Adrenal gland (tissue), 12 donors: ENCODE results near the gene POLR1G. TPM values are rescaled to one million over a fixed set of nuclear protein-coding genes. Genes with fewer than 3 reads are reported as not detected.

Source experiments
- DNase-seq, 7 donors: peaks; one replicate each; pipeline ENCODE4 v3.0.0-alpha.2; 2019 to 2020
- H3K27ac ChIP-seq, 5 donors: fragments of 200-600 bp; sonication (generic) in 4 of 5; 1 replicate in 3 of 5; 2 replicates in 2 of 5; pipeline versions ENCODE4 v1.5.1 to v1.8.0; 2016 to 2020; ENCODE audit warnings: mild to moderate bottlenecking in 1 of 5
- H3K27me3 ChIP-seq: fragments of 200-600 bp; 2 replicates; pipeline ENCODE4 v1.8.0; 2021
- H3K36me3 ChIP-seq, 2 donors: fragments of 200-600 bp; replicated peaks in 1 of 2; 1 replicate in 1 of 2; 2 replicates in 1 of 2; pipeline versions ENCODE4 v1.5.1 to v1.8.0; 2018 to 2022
- H3K4me1 ChIP-seq, 2 donors: fragments of 200-600 bp; replicated peaks in 1 of 2; 1 replicate in 1 of 2; 2 replicates in 1 of 2; pipeline versions ENCODE4 v1.5.1 to v1.8.0; 2018 to 2021
- H3K4me3 ChIP-seq, 4 donors: fragments of 200-600 bp; sonication (generic) in 3 of 4; one replicate each; pipeline ENCODE4 v1.5.1; 2016 to 2018
- H3K9me3 ChIP-seq, 3 donors: fragments of 200-600 bp; sonication (generic) in 1 of 3; replicated peaks in 1 of 3; 1 replicate in 2 of 3; 2 replicates in 1 of 3; pipeline versions ENCODE4 v1.5.1 to v1.8.0; 2016 to 2021
- CTCF ChIP-seq, 6 experiments: fragments of 450-650 bp in 4 of 6; fragments of 200-600 bp in 2 of 6; sonication (generic) in 1 of 6; IDR thresholded peaks; 1 replicate in 5 of 6; 2 replicates in 1 of 6; pipeline versions ENCODE4 v1.5.1 to v1.8.0; 2016 to 2021; ENCODE audit warnings: antibody characterized with exemption in 6 of 6, mild to moderate bottlenecking in 2 of 6, moderate library complexity in 1 of 6
- POLR2A ChIP-seq, 2 donors: fragments of 450-650 bp; IDR thresholded peaks; one replicate each; pipeline ENCODE4 v1.6.1; 2017; ENCODE audit warnings: antibody characterized with exemption in 2 of 2, mild to moderate bottlenecking in 2 of 2, moderate library complexity in 1 of 2
- WGBS, 4 donors: extraction: QIAGEN DNeasy Blood & Tissue Kit in 2 of 4; methylation state at CpG; one replicate each; pipeline versions ENCODE4 v1.1.5 to v1.1.7; 2013 to 2017; 5-methylcytosine and 5-hydroxymethylcytosine counted together
- intact Hi-C, 2 donors: fragments of 100-400 bp; cut with DNase I; formaldehyde crosslinking; loops; one replicate each; pipeline versions ENCODE4 v1.14.1 to v1.15.0; 2022 to 2023
- polyA plus RNA-seq, 3 donors: library from polyadenylated mRNA; stranded (reverse); fragments of 200-250 nt in 2 of 3; fragments of 350-450 nt in 1 of 3; fragmentation: Illumina TruSeq in 1 of 3; extraction: RNeasy Lipid Tissue Mini Kit (QIAGEN cat#74804) in 1 of 3; gene quantifications; one replicate each; pipeline ENCODE4 v1.2.3, GENCODE V29; 2013 to 2014
- total RNA-seq, 9 donors: library from RNA; depleted of rRNA in 4 of 9; stranded (reverse); fragments of >200 nt in 4 of 9; fragments of 120-200 nt in 1 of 9; fragmentation: NEBNext Ultra II Directional in 1 of 9; extraction: Animal tissue kit (Norgen Biotek cat#: 25700) in 1 of 9; gene quantifications; one replicate each; pipeline versions ENCODE4 v1.1.0 to v1.2.4, GENCODE V29; 2013 to 2023
- donor health status: healthy with polysubstance abuse.
- donor health status: Bipolar disorder and iron deficiency.
- donor health status: DM: yes; HTN: yes; CAD: no.
- donor health status: DM: no; HTN: no; CAD: no.
- donor health status: DM: no; HTN: no; CAD: no.
- donor health status: DM: yes; HTN: yes; CAD: no.

Gene POLR1G
- total and polyA plus RNA-seq, 12 donors: 3.1 to 11.3 (median 6.7) TPM

GRCh38 chr19:45401815-45402214, 4.6 kb upstream of the POLR1G start:
- H3K4me1 ChIP-seq: peaks cover 19 to 33% of the 10 kb centered on the region in 2 donors
- TF ChIP-seq CTCF (IDR thresholded peaks at IDR 0.05) (no peak), POLR2A (IDR thresholded peaks at IDR 0.05) (no peak)
- intact Hi-C loops: no loop called here
- WGBS, 4 donors: 92 to 96% (median 94%) methylated on average over 6 of the region's 6 CpGs
- H3K36me3 ChIP-seq: no peaks in the 10 kb centered on the region
- H3K27me3 ChIP-seq: no peaks in the 10 kb centered on the region
- no peak for DNase-seq
- H3K27ac ChIP-seq: peak overlapping the region in 1 of 5 donors; percentile 94
- H3K4me3 ChIP-seq: no peak overlapping the region
- no peaks in the 10 kb centered on the region for H3K9me3 ChIP-seq

DNA sequence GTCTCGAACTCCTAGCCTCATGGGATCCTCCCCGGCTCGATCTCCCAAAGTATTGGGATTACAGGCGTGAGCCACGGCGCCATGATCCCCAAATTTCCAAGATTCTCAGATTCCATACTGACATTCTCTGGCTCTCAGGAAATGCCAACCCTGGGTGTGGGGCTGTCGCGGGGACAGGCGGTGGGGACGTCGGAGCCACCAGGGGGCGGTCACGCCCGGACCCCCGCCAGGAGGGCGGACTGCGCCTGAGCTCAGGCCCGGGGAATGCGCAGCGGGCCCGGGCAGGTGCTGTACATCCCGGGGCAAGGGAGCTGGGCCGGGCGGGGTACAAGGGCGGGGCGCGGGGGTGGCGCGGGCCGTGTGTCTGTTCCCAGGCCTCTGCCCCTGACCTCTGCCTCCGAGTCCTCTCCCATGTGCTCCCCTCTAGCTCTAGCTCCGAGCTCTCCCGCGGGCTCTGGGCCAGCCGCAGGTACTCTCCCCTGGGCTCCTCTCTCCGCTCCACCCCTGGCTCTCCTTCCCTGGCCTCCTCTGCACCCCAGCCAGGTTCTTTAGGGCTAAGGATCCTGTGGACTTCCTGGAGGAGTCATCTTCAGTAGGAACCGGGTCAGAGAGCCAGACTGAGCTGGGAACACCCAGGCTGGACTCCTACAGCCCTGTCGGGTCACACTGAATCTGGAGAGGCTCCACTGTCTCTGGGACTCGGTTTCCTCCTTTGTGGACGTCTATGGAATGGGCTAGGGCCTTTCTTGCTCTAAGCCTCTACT, 4.0 kb upstream of the POLR1G start:
- H3K27me3 ChIP-seq: no peaks in the 10 kb centered on the region
- peaks cover 24 to 40% of the 10 kb centered on the region in 2 donors for H3K4me1 ChIP-seq
- H3K9me3 ChIP-seq: no peaks in the 10 kb centered on the region
- peak overlapping the region in 3 of 5 donors; percentile 78 to 94 (median 94) for H3K27ac ChIP-seq
- TF ChIP-seq CTCF (IDR thresholded peaks at IDR 0.05) (peak in 4 of 6 experiments; percentile 10 to 43 (median 28)), POLR2A (IDR thresholded peaks at IDR 0.05) (no peak)
- no peak for DNase-seq
- intact Hi-C loops: no loop called here
- no peak overlapping the region for H3K4me3 ChIP-seq
- H3K36me3 ChIP-seq: no peaks in the 10 kb centered on the region
- WGBS, 4 donors: 35 to 56% (median 44%) methylated on average over 13 to 40 of the region's 40 CpGs

DNA sequence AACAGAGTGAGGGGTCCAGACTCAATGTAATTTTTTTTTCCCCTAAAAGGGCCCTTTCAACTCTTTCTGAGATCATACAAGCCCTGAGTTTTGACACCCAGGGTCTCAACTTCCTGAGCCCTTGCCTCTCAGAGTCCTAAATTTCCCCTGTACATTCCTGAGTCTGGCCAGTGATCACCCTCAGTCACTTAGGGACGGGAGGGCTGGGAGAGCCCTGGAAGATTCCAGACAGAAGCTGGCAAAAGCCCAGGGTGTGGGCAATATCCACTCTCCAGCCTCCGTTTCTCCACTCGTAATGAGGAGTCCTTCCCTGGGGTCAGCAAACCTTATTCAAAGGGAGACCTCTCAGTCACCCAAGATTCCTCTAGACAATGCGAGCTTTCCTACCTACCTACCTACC, 3.2 kb upstream of the POLR1G start:
- Histone ChIP-seq H3K27ac (peak overlapping the region in 3 of 5 donors; percentile 78 to 94 (median 94)), H3K4me1 (peaks cover 24 to 37% of the 10 kb centered on the region in 2 donors), H3K4me3 (peak overlapping the region in 1 of 4 donors; percentile 65), H3K36me3 (no peaks in the 10 kb centered on the region), H3K9me3 (no peaks in the 10 kb centered on the region), H3K27me3 (no peaks in the 10 kb centered on the region)
- intact Hi-C loops: no loop called here
- WGBS, 4 donors: 39 to 61% (median 45%) methylated on average over 4 of the region's 4 CpGs
- TF ChIP-seq CTCF (IDR thresholded peaks at IDR 0.05): no peak
- TF ChIP-seq POLR2A (IDR thresholded peaks at IDR 0.05): no peak
- peak in 2 of 7 donors; percentile 45 to 51 for DNase-seq

GRCh38 chr19:45403781-45404556, 2.5 kb upstream of the POLR1G start:
- Histone ChIP-seq H3K9me3 (no peaks in the 10 kb centered on the region), H3K4me3 (peak overlapping the region in 2 of 4 donors; percentile 47 to 65), H3K4me1 (peaks cover 21 to 30% of the 10 kb centered on the region in 2 donors), H3K36me3 (no peaks in the 10 kb centered on the region), H3K27ac (peak overlapping the region in 4 of 5 donors; percentile 17 to 94 (median 86)), H3K27me3 (no peaks in the 10 kb centered on the region)
- peak in 6 of 7 donors; percentile 68 to 77 (median 72) for DNase-seq
- 12 to 15% (median 13%) methylated on average over 12 to 25 of the region's 25 CpGs for WGBS, 4 donors
- intact Hi-C loops: no loop called here
- TF ChIP-seq POLR2A (IDR thresholded peaks at IDR 0.05) (peak in 1 of 2 donors; percentile 23), CTCF (IDR thresholded peaks at IDR 0.05) (peak; percentile 17 to 46 (median 36))
